Measurements from ENCODE around the gene KCNQ1OT1.

KCNQ1OT1 gene

DNA sequence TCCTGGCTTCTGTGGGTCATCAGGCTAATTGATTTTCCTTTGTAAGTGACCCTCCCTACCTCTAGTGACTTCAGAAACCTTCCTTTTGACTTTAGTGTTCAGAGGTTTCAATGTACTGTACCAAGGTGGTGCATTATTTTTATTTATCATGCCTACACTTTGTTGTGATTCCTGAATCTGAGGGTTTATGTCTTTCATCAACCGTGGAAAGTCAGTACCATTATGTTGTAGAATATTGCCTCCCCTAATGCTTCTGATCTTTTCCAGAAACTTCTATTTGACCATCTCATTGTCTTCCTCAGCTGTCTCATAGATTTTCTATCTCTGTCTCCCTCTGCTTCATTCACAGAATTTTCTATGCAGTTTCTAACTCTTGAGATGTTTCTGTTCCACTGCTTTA lies 105.5 kb downstream of the KCNQ1OT1 start:
- DNase-seq (ENCODE audit: low read depth) = no peak

DNA sequence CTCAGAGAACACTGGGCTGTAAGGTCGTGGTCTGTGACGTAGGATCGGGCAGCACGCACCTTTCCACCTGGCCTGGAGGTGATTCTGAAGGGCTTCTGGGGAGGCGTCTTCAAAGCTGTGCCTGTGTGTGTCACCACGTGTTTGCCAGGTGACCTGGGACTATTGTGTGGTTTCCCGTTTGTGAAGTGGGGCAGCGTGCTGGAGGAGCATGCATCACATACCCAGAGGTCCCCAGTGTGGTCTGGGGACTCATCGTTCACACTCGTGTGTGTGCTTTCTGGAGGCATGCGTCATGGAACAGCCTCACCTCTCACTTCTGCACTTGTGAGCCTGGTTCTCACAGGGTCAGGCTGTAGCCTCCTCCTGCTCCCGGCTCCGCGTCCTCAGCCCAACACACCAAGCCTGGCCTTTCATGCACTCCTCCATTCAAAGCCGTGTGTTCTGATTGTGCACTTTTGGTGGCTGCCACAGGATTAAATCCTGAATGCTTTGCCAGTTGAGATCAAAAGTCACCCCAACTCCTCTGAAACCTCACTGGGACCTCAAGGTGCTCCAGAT lies 106.3 kb downstream of the KCNQ1OT1 start:
- DNase-seq (ENCODE audit: low read depth) = no peak

DNA sequence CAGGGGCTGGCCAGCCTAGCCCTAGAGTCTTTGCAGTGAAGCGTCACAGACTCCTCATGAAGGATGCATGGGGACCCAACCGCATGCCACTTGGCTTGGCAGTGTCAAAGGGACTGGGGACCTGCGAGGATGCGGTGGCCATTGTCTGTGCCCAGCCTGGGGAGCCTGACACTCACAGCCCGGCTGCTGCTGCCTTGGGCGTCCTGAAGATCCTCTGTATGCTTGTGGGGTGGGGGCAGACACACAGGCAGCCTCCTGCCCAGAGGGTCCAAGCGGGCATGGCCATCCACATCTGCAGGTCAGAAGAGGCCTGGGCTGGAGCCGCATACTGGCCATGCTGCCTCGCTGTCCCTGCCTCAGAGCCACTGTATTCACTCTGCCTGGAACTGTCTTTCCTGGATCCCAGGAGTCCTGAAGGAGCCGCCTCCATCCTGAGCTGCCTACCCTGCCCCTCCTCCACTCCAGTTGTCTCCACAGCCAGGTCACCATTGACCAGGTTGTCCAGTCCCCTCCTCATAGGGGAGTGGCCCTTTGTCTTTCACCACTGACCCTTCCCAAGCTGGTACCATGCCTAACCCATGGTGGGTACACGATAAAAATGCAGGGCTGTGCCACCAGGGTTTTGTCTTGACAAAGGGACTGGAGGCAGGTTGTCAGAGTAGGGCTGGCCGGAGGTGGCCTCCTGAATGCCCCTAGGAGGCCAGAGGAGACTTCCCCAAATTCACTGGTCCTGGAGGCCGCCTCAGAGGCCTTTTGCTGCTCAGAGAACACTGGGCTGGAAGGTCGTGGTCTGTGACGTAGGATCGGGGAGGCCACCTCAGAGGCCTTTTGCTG lies 107.0 kb downstream of the KCNQ1OT1 start:
- no peak for DNase-seq (ENCODE audit: low read depth)

DNA sequence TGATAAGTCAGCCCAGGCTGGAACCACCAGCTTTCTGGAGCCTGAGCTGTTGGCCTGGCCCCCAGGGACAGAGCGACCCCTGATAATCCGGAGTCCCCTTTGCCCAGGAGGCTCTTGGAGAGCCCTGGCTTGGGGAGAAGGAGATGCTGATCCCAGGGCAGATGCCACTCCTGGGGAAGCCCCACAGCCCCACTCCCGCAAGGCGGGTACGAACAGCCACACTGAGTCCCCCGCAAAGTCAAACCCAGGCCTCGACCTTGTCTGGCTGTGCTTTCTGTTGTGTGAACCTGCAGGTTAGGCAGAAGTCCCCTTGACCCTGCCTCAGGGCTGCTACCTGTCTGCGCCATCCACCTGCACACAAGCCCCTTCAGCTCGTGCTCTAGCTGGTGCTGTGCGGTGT lies 108.0 kb downstream of the KCNQ1OT1 start:
- no peak for DNase-seq (ENCODE audit: low read depth)

DNA sequence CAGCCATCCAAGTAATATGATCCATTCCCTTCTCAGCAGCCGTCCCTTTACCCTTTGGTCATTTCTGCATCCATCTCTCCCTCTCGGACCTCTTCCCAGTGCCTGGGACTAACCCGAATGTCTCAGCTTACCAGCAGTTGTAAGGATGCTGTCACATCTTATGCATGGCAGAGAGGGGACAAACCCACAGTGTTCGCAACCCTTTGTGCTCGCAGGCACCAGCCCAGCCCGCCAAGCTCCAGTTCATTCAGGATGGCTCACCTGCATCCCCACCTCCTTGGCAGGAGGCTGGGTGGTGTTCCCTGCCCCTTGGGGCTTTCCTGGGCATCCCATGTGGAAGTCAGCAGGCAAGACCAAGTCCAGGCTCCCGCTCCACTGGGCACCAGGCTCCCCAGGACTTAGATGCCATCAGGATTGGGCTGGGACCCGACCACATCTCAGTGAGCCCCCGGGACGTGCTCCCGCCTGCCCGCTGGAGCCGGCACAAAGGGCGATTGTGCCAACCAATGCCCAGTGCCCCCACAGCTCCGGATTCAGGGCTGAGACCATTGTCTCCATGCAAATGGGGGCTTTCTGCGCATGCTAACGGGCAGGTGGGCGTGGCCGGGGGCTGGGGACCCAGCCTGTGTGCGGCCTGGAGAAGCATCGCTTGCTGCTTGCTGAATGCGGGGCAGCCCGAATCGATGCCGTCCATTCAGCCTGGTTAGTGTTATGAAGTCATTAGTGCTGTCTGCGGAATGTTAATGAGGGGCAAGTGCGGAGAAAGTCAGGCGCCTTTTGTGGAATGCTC lies 108.6 kb downstream of the KCNQ1OT1 start:
- no peak for DNase-seq (ENCODE audit: low read depth)

DNA sequence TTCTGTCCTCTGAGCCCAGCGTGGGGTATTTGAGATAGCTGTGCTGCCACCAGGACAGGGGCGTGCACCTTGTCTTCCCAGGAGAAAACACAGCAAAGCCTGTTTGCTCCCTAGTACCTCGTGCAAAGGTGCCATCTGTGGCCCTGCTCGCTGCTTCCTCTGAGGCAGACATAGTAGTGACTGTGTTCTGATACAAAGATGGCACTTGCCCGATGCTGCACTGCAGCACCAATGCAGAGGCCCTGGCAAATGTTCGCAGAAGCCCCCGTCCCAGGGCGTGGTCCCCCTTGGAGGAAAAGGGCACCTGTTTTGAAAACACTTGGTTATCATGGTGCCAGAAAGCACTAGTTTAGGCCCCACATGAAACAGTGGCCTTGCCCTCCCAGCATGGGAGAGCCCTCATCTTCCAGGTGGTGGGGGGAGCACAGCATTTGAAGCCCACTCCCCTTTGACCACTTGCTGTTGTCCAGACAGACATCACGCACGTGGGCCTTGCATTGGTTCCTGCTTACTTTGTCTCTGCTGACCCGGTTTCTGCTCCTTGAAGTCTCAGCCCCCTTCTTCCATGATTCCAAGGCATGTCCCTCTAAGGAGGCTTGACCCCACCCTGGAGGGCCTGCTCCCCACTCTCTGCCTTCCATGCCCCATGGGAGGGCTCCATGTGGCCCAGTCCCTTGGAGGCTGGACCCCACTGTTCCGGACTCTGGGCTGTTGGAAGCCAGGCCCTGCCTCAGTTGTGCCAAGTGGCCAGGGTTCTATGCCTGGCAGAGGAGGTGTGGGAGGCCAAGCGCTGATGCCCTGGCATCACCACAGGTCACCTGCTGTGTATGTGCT lies 109.4 kb downstream of the KCNQ1OT1 start:
- DNase-seq (ENCODE audit: low read depth) = no peak

DNA sequence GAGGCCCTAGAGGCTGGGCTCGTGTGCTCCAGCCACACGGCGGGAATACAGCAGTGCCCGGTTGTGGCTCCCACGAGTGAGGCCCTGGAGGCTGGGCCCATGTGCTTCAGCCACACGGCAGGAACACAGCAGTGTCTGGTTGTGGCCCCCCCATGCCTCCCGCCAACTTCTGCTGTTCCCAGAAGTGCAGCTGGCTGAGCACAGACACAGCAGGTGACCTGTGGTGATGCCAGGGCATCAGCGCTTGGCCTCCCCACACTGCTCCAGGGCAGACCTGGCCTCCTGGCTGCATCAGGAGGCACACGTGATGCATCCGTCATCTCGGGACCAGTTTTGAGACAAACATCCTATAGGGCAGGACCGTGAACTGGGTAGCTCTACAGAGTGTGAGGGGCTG lies 110.3 kb downstream of the KCNQ1OT1 start:
- no peak for DNase-seq (ENCODE audit: low read depth)

DNA sequence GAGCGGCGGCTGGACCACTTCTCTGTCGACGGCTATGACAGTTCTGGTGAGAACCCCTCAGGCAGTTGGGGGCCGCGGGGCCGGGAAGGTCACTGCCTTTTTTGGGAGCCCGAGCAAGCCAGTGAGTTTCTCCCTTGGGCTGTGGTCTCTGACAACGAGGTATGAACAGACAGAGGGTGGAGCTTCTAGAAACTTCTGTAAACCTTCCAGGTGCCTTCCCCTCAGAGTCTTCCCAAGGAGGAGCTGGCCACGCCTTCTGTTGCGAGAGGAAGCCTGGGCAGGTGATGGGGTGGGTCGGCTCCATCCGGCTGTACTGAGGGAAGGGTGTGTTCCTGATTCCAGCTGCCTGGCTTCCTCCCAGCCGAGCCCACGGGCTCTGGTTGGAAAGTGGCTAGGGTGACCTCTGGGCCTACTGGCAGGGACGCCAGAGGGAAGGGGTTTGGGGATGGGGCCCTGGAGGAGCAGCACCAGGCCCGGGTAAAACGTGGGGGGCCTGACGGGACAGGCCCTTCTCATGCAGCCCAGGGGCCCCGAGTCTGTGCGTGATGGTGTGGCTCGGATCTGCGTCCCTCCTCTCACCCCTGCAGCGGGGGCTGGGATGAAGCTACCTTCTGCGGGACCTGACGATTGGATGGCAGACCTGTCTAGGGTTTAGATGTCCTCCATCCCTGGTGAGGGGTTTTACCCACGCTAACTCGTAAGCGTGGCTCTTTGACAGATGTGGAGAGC lies 110.8 kb downstream of the KCNQ1OT1 start:
- no peak for DNase-seq (ENCODE audit: low read depth)

DNA sequence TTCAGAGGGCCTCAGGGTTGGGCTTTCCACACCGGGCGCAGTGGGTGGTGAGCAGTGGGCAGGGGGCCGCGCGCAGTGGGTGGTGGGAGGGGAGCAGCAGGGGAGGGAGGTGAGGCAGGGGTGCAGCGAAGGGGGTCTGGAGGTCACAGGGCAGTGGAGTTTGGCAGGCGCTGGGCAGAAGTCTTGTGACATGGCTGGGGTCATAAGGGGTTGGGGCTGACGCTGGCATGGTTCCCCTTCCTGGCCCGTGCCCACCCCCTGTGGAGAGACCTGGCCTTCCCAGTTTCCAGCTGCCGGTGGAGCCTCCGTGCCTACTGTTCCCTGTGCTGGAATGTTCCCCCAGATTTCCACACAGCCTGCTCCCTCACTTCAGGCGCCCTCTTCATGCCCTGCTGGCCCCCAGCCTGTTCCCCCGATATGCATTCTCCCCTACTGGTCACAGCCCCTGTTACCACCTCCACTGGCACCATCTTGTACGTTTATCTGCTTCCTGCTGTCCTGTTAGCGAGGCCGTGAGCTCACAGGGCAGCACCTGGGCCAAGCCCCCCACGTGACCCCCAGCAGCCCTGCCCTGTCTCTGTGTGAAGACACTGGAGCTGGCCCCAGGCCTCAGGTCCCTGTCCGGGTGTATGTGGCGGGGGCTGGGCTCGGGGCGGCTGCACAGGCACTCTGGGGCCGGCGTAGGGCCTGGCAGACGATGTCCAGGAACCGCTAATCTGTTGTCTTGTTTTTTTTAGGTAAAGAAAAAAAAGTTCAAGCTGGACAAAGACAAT lies 111.6 kb downstream of the KCNQ1OT1 start:
- no peak for DNase-seq (ENCODE audit: low read depth)

DNA sequence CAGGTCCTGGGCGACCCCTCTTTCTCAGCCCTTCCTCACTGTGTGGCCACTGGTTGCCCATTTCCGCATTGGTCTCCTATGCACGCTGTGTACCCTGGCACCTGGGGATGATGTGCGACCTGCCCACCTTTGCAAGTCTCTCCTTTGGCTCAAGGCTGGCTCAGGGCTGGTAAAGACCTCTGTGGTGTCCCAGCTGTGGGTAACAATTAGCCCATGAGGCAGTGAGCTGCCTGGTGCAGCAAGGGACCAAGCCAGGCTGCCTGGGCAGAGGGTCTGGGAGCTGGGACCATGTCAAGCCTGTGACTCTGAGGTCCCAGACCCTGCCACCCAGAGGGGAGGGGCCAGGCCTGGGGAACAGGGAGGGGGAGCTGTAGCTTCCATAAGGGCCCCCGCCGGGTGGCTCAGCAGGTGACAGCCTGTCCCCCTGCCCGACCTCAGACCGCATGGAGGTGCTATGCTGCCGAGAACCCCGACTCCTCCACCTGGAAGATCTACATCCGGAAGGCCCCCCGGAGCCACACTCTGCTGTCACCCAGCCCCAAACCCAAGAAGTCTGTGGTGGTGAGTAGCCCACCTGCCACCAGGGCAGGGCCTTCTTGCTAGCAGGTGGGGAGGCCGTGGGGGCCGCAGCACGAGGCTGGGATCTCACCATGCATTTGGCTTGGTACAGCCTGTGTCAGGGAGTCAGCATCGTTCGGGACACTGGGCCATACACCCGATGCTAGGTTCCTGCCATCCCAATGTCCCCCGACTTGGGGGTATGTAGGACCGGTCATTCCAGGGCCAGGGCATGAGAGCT lies 112.5 kb downstream of the KCNQ1OT1 start:
- no peak for DNase-seq (ENCODE audit: low read depth)

DNA sequence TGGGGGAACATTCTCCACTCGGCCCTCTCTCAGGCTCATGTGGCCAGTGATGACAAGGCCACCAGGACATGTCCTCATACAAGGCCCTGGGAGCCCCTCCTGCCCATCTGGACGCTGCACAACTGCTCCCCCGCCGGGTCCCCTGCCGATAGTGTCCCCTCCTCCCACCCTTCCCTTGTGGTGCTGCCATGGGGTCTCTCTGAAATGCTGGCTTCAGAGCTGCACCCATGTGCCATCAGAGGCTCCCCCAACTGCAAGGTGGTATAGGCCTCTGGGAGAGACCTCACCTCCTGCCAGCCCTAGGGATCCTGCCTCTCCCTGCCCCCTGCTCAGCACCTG lies 113.0 kb downstream of the KCNQ1OT1 start:
- DNase-seq (ENCODE audit: low read depth) = no peak

DNA sequence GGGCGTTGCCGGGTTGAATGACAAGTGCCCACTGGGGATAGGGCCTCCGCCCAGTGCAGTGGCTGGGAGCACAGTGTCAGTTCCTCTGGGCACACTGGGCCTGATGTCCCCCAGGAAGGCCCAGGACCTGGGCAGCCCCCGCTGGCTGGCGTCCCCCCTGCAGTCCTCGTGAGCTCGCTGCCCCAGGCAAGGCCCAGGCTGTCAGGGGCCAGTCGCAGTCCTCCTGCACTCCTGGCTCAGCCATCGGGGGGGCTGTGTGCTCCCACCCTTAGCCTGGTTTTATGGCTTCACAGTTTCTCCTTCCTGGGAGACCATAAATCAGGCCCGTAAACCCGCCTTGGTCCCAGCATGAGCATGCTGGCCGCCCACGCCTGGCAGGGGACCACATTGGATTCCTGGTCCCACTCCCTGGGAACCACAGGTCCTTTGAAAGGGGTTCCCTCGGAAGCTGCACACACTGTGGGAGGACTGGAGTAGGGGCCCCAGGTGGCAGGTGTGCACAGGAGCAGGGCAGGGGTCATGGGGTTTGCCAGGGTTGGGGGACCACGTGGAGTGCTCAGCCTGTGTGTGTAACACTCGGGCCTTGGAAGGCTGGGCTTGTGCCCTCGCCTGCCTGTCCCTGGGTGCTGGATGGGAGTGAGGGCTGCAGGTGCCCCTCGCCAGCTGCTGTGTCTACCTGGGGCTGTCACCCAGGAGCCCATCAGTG lies 113.6 kb downstream of the KCNQ1OT1 start:
- DNase-seq (ENCODE audit: low read depth) = no peak

DNA sequence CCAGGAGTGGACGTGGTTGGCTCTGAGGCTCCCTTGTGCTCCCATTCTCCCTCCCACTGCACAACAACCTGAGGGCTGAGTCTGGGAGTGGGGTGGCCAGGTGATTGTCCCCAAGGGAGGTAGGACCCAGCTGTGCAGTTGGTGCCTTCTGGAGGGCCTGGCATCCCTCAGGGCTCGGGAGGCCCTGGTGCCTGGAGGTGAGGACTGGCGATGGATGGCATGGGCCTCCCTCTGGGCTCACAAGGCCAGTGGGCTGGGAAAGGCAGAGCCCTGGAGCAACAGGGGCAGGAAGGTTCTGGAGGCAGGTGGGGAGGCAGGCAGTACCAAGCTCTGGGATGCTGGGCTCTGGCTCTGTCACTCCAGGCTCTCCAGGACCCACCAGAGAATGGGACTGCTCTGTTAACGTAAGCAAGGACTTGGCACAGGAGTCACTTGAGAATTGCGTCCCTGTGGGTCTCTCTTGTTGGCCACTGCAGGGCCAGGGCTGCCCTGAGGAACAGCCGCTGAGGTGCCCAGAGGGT lies 114.2 kb downstream of the KCNQ1OT1 start:
- no peak for DNase-seq (ENCODE audit: low read depth)

DNA sequence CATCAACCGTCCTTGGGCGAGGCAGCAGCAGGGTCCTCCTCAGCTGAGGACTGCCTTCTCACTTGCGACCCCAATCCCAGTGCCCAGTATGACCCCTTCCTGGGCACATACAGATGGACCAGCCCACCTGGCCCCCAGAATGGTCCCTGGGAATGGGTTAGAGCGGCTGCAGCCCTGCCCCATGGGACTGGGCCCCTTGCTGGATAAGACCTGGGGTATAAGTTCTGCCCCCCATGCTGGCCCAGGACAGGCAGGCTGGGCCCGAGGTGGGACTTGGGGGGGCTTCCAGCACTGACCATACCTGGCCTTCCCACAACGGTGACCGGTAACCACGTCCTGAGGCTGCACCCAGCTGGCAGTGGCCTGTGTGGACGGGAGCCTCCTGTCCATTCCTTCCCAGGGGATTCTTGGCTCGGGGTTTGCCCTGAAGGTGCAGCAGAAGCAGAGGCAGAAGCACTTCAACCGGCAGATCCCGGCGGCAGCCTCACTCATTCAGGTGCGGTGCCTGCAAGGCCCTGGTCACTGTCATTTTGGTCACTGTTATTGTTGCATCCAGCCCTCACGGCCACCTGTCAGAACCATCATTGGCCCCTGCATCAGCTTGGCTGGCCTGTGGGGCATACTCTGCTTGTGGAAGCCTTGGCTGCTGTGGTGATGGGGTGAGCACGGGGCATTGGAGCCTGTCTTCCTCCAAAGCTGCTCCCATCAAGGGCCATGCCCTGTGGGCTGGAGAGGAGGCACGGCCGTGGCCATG lies 114.8 kb downstream of the KCNQ1OT1 start:
- no peak for DNase-seq (ENCODE audit: low read depth)

DNA sequence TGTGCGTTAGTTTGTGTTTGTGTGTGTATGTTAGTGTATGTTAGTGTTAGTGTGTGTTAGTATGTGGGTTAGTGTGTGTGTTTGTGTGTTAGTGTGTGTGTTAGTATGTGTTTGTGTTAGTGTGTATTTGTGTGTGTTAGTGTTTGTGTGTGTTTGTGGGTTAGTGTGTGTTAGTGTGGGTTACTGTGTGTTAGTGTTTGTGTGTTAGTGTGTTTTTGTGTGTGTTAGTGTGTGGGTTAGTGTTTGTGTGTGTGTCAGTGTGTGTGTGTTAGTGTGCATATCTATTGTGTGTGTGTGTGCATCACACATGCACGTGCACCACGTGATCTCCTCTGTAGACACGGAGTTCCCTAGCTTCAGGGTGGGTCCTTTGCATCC lies 115.4 kb downstream of the KCNQ1OT1 start:
- no peak for DNase-seq (ENCODE audit: low read depth)

DNA sequence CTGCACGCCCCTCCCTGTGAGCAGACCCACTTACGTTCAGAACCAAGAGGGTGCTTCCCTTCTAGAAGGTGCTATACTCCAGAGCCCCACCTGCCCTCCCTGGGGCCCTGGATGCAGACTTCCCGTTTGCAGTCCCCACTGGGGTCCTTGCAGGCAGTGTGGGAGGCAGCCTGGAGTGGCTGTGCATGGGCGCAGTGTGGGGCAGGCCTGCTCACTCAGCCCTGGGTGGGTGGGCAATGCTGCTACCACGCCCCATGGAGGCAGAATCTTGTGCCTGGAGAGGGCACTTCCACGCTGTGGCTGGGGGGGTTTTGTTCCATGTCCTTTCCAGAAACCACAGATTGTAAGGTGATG lies 116.2 kb downstream of the KCNQ1OT1 start:
- no peak for DNase-seq (ENCODE audit: low read depth)

DNA sequence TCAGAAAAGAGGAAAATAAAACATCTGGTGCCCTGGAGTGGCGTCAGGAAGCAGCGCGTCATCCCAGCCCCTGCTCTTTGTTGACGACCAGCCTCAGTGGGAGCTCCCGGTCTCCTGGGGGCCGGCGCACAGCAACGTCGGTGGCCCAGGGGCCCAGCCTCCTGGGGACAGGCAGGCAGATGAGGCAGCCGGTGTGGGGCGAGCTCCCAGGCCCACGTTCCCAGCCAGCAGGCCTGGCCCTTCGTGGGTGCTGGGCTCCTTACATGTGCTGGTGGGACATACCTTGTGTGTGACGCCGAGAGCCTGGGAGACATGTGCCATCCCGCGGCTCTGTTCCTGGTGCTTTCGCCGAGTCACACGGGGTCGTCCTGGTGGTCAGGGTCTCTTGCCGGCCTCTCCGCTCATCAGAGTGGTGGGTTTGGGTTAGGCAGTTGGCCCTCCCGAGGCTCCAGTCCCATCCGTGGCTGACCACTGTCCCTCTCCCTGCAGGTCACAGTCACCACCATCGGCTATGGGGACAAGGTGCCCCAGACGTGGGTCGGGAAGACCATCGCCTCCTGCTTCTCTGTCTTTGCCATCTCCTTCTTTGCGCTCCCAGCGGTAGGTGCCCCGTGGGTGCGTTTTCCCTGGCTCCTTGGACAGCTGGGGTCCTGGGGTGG lies 116.7 kb downstream of the KCNQ1OT1 start:
- DNase-seq (ENCODE audit: low read depth) = no peak

DNA sequence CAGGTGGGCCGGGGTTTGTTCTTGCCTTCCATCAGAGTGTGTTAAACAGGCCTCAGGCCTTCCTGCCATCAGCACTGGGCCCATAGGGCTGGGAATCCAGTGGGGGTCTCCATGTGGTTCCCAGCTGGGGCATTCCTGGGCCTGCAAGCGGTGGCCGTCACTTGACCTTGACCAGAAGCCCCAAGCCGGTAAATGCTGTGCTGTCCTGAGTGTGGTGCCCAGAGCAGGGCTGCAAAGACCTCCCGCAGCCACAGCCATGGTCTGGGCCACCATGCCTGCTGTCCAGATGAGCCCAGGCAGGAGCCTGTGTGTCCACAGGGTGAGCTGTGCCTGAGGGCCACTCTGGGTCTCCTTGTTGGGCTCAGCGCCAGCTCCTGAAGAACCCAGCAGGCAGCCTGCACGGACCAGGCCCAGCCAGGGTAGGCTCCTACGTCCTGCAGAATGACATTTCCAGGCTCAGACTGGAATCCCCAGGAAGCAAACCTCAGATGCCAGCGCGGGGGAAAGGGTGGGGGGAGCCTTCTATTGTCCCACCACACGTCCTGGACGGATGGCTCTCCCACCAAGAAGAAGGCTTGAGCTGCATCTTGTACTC lies 117.3 kb downstream of the KCNQ1OT1 start:
- no peak for DNase-seq (ENCODE audit: low read depth)

Data from activated T-helper 1 cell treated with Interleukin-2 at 50 U/mL for 16 hours (primary cell).